ENCODE measurements around the gene MOSPD3. TPM values are rescaled to one million over a fixed set of nuclear protein-coding genes. Genes with fewer than 3 reads are reported as not detected.
A peak's percentile ranks its signal among the peaks of the same experiment; 100 is the strongest.

The MOSPD3 gene
- total and polyA plus RNA-seq, 2 of the 8 experiments (the other 6 are each of a cell fraction or from before 2014, with no cell fraction given) = 20.7 to 21.4 TPM

GRCh38 chr7:100632951-100633717 is 20.8 kb downstream of the MOSPD3 start (continued):
- TF ChIP-seq JUND (IDR thresholded peaks at IDR 0.05; ENCODE audit: low read length) (no peak), YY1 (IDR thresholded peaks at IDR 0.05; ENCODE audit: low read depth, low read length) (no peak), CBX5 (IDR thresholded peaks at IDR 0.05; ENCODE audit: low read depth, low read length) (no peak), NRF1 (IDR thresholded peaks at IDR 0.05; ENCODE audit: low read depth, low read length) (no peak), RNF2 (IDR thresholded peaks at IDR 0.05; ENCODE audit: borderline replicate concordance, low read depth, low read length, missing control alignments, poor library complexity, severe bottlenecking) (peak; percentile 36), ZNF274 (IDR thresholded peaks at IDR 0.05; ENCODE audit: borderline replicate concordance, extremely low read depth, low read length) (no peak), BCL11A (IDR thresholded peaks at IDR 0.05; ENCODE audit: low read depth in 2 of 2, low read length in 2 of 2) (no peak), MAX (IDR thresholded peaks at IDR 0.05) (peak; percentile 92), SAP30 (IDR thresholded peaks at IDR 0.05; ENCODE audit: insufficient read depth, insufficient replicate concordance, low read length) (no peak), TCF12 (IDR thresholded peaks at IDR 0.05; ENCODE audit: low read depth, low read length) (no peak), PHF8 (conservative IDR thresholded peaks at IDR 0.05; ENCODE audit: low read depth, low read length) (0 out of 2 replicates have a peak, but pooled peaks have one; percentile 37), SIN3A (conservative IDR thresholded peaks at IDR 0.05 in 1 of 2, IDR thresholded peaks at IDR 0.05 in 1 of 2; ENCODE audit: low read depth in 1 of 2, low read length in 2 of 2) (no peak; a peak in 2 of 4 replicates), BACH1 (IDR thresholded peaks at IDR 0.05; ENCODE audit: low read length) (0 out of 2 replicates have a peak, but pooled peaks have one; percentile 37)
